DMS114 treated with DMSO at 0.1 percent for 48 hours (cell line): ENCODE measurements around the gene ERGIC3.

ENCODE experiments used
- DNase-seq: peaks from one replicate; lab custom pipeline; 2025; ENCODE audit not compliant: unreplicated experiment; lab: John Stamatoyannopoulos, UW

The ERGIC3 gene

GRCh38 chr20:35595901-35596300, 54.0 kb downstream of the ERGIC3 start:
- DNase-seq: no peak

GRCh38 chr20:35597186-35597585, 55.3 kb downstream of the ERGIC3 start:
- DNase-seq: no peak

- no peak for DNase-seq
Observed at GRCh38 chr20:35598476-35598875, 56.6 kb downstream of the ERGIC3 start.

GRCh38 chr20:35598899-35599775, 57.3 kb downstream of the ERGIC3 start:
- no peak for DNase-seq

- DNase-seq: no peak
Observed at GRCh38 chr20:35599776-35600120, 57.9 kb downstream of the ERGIC3 start.

- no peak for DNase-seq
Observed at GRCh38 chr20:35600176-35600992, 58.5 kb downstream of the ERGIC3 start.

GRCh38 chr20:35600993-35601973, 59.4 kb downstream of the ERGIC3 start:
- no peak for DNase-seq

GRCh38 chr20:35601990-35602389, 60.1 kb downstream of the ERGIC3 start:
- DNase-seq: no peak

- DNase-seq: no peak
Observed at GRCh38 chr20:35602851-35603495, 61.1 kb downstream of the ERGIC3 start.

GRCh38 chr20:35603695-35604448, 62.0 kb downstream of the ERGIC3 start:
- DNase-seq: no peak

- DNase-seq: no peak
Observed at GRCh38 chr20:35604449-35604747, 62.5 kb downstream of the ERGIC3 start.

GRCh38 chr20:35606127-35606526, 64.2 kb downstream of the ERGIC3 start:
- no peak for DNase-seq
